IMR-90 (cell line): ENCODE results near the gene XPO6. TPM values are rescaled to one million over a fixed set of nuclear protein-coding genes. Genes with fewer than 3 reads are reported as not detected.

Experiments
- ATAC-seq: fragments of 200-7000 bp; cut with Tn5 transposase; 2 replicates; pipeline ENCODE4 v1.9.1; 2020; ENCODE audit warnings: low read depth, mild to moderate bottlenecking, moderate library complexity
- BruUV-seq: library from RNA; stranded (reverse); fragments of 400-500 nt; replicated peaks from 2 replicates; lab custom pipeline; 2021; lab: Mats Ljungman, UMichigan
- CTCF ChIA-PET: fragments of 300-600 bp; formaldehyde crosslinking; extraction: SDS; loops from one replicate; lab custom pipeline; 2021; ENCODE audit warnings: antibody characterized with exemption; lab: Yijun Ruan, JAX
- POLR2A ChIA-PET: fragments of 300-600 bp; sonication (Branson Sonifier 250); formaldehyde crosslinking; loops from one replicate; lab custom pipeline; 2022; ENCODE audit warnings: antibody characterized with exemption; ENCODE audit not compliant: unreplicated experiment; lab: Charles Lee
- DNase-seq: peaks from one replicate; pipeline ENCODE4 v3.0.0; 2013
- H2AFZ ChIP-seq: replicated peaks from 2 replicates; pipeline ENCODE3; 2013; ENCODE audit warnings: low read length, mild to moderate bottlenecking; ENCODE audit not compliant: poor library complexity
- H2AK5ac ChIP-seq: 2 replicates; pipeline ENCODE4 v1.6.1; 2013; ENCODE audit warnings: low read depth, low read length, inconsistent platforms
- H2AK9ac ChIP-seq: replicated peaks from 2 replicates; pipeline ENCODE3; 2013; ENCODE audit warnings: mild to moderate bottlenecking, low read depth, low read length, moderate library complexity; ENCODE audit not compliant: poor library complexity
- H2BK120ac ChIP-seq: 2 replicates; pipeline ENCODE4 v1.6.1; 2013; ENCODE audit warnings: low read depth, low read length, inconsistent platforms
- H2BK15ac ChIP-seq: 3 replicates; pipeline ENCODE4 v1.6.1; 2013; ENCODE audit warnings: low read depth, low read length, inconsistent platforms
- H2BK20ac ChIP-seq: 2 replicates; pipeline ENCODE4 v1.6.1; 2013; ENCODE audit warnings: low read depth, mild to moderate bottlenecking, inconsistent platforms, low read length, moderate library complexity
- H2BK5ac ChIP-seq: 2 replicates; pipeline ENCODE4 v1.6.1; 2013; ENCODE audit warnings: mild to moderate bottlenecking, low read depth, low read length, inconsistent platforms; ENCODE audit not compliant: poor library complexity, severe bottlenecking
- H3K14ac ChIP-seq: replicated peaks from 2 replicates; pipeline ENCODE4 v1.6.1; 2013; ENCODE audit warnings: low read depth, low read length, inconsistent platforms
- H3K18ac ChIP-seq: 2 replicates; pipeline ENCODE4 v1.6.1; 2013; ENCODE audit warnings: low read depth, low read length, control low read depth
- H3K23ac ChIP-seq: 2 replicates; pipeline ENCODE4 v1.6.1; 2013; ENCODE audit warnings: low read depth, low read length, inconsistent platforms
- H3K27ac ChIP-seq: 2 replicates; pipeline ENCODE4 v1.5.1; 2013; ENCODE audit warnings: mild to moderate bottlenecking, control low read depth, low read length; ENCODE audit not compliant: insufficient read depth
- H3K27me3 ChIP-seq: 2 replicates; pipeline ENCODE4 v1.6.1; 2013; ENCODE audit warnings: low read length; ENCODE audit not compliant: control insufficient read depth, insufficient read depth
- H3K36me3 ChIP-seq: 2 replicates; pipeline ENCODE4 v1.6.1; 2013; ENCODE audit warnings: low read length, mixed read lengths; ENCODE audit not compliant: control insufficient read depth, insufficient read depth
- H3K4ac ChIP-seq: 2 replicates; pipeline ENCODE4 v1.6.1; 2013; ENCODE audit warnings: low read depth, low read length, inconsistent platforms
- H3K4me1 ChIP-seq: 2 replicates; pipeline ENCODE4 v1.6.1; 2013; ENCODE audit warnings: low read length, mixed read lengths; ENCODE audit not compliant: control insufficient read depth, insufficient read depth
- H3K4me2 ChIP-seq: 2 replicates; pipeline ENCODE4 v1.6.1; 2013; ENCODE audit warnings: low read depth, mild to moderate bottlenecking, control low read depth, low read length, moderate library complexity
- H3K4me3 ChIP-seq: 2 replicates; pipeline ENCODE4 v1.5.1; 2013; ENCODE audit warnings: low read depth, mild to moderate bottlenecking, control low read depth, low read length, moderate library complexity; ENCODE audit not compliant: insufficient read depth
- H3K56ac ChIP-seq: 2 replicates; pipeline ENCODE4 v1.6.1; 2013; ENCODE audit warnings: low read length, inconsistent platforms; ENCODE audit not compliant: insufficient read depth; ENCODE audit errors: extremely low read depth
- H3K79me1 ChIP-seq, 2 experiments: 2 replicates each; pipeline ENCODE4 v1.6.1; 2013; ENCODE audit warnings: low read length in 2 of 2, inconsistent platforms in 1 of 2, low read depth in 1 of 2
- H3K9ac ChIP-seq: 2 replicates; pipeline ENCODE4 v1.6.1; 2013; ENCODE audit warnings: low read depth, low read length, control low read depth
- H3K9me1 ChIP-seq: 2 replicates; pipeline ENCODE4 v1.6.1; 2013; ENCODE audit warnings: low read length, inconsistent platforms; ENCODE audit not compliant: insufficient read depth
- H3K9me3 ChIP-seq: 2 replicates; pipeline ENCODE4 v1.6.1; 2013; ENCODE audit warnings: low read length; ENCODE audit not compliant: control insufficient read depth, insufficient read depth
- H4K20me1 ChIP-seq: 2 replicates; pipeline ENCODE4 v1.6.1; 2013; ENCODE audit warnings: low read length, inconsistent platforms; ENCODE audit not compliant: insufficient read depth
- H4K5ac ChIP-seq: 2 replicates; pipeline ENCODE4 v1.6.1; 2013; ENCODE audit warnings: mild to moderate bottlenecking, low read depth, low read length, control low read depth
- H4K8ac ChIP-seq, 2 experiments: 2 replicates each; pipeline ENCODE4 v1.6.1; 2013; ENCODE audit warnings: low read depth in 2 of 2, low read length in 2 of 2, control low read depth in 1 of 2, inconsistent platforms in 1 of 2
- H4K91ac ChIP-seq: 2 replicates; pipeline ENCODE4 v1.6.1; 2013; ENCODE audit warnings: low read depth, low read length, inconsistent platforms; ENCODE audit not compliant: insufficient read depth
- BHLHE40 ChIP-seq: fragments of 150-350 bp; IDR thresholded peaks from 2 replicates; pipeline ENCODE4 v1.6.1; 2016; ENCODE audit warnings: mild to moderate bottlenecking, low read depth, low read length
- CEBPB ChIP-seq: IDR thresholded peaks from 2 replicates; pipeline ENCODE4 v1.6.1; 2012; ENCODE audit warnings: low read depth, low read length, improper control_type of control experiment
- CHD1 ChIP-seq: IDR thresholded peaks from 2 replicates; pipeline ENCODE4 v1.6.1; 2012; ENCODE audit warnings: low read depth, low read length, improper control_type of control experiment
- FOS ChIP-seq: fragments of 150-350 bp; IDR thresholded peaks from 2 replicates; pipeline ENCODE4 v1.6.1; 2016; ENCODE audit warnings: low read depth, low read length
- MAFK ChIP-seq: IDR thresholded peaks from 2 replicates; pipeline ENCODE4 v1.6.1; 2012; ENCODE audit warnings: low read depth, low read length, improper control_type of control experiment
- MAZ ChIP-seq: IDR thresholded peaks from 2 replicates; pipeline ENCODE4 v1.6.1; 2012; ENCODE audit warnings: low read depth, mild to moderate bottlenecking, low read length, improper control_type of control experiment, moderate library complexity, borderline replicate concordance
- MXI1 ChIP-seq: IDR thresholded peaks from 2 replicates; pipeline ENCODE4 v1.6.1; 2012; ENCODE audit warnings: low read depth, mild to moderate bottlenecking, low read length, moderate library complexity, borderline replicate concordance
- NFE2L2 ChIP-seq: fragments of 150-350 bp; IDR thresholded peaks from 2 replicates; pipeline ENCODE4 v1.6.1; 2016; ENCODE audit warnings: low read depth, mild to moderate bottlenecking, low read length
- POLR2A ChIP-seq: IDR thresholded peaks from 2 replicates; pipeline ENCODE4 v1.6.1; 2012; ENCODE audit warnings: mild to moderate bottlenecking, low read depth, low read length
- RAD21 ChIP-seq: IDR thresholded peaks from 2 replicates; pipeline ENCODE4 v1.6.1; 2012; ENCODE audit warnings: low read length, improper control_type of control experiment
- RCOR1 ChIP-seq: IDR thresholded peaks from 2 replicates; pipeline ENCODE4 v1.6.1; 2012; ENCODE audit warnings: mild to moderate bottlenecking, low read length, improper control_type of control experiment; ENCODE audit not compliant: insufficient replicate concordance
- RFX5 ChIP-seq: IDR thresholded peaks from 2 replicates; pipeline ENCODE4 v1.8.0; 2012; ENCODE audit warnings: low read depth, mild to moderate bottlenecking, low read length, moderate library complexity
- SMC3 ChIP-seq: fragments of 150-350 bp; IDR thresholded peaks from 2 replicates; pipeline ENCODE4 v1.6.1; 2016; ENCODE audit warnings: low read depth, mild to moderate bottlenecking, antibody characterized with exemption, low read length, moderate library complexity
- WGBS, 2 experiments: methylation state at CpG; one replicate each; pipeline versions ENCODE4 v1.1.5 to v1.1.7; 2013; ENCODE audit warnings: missing lambda C conversion rate in 2 of 2; ENCODE audit not compliant: insufficient read length in 1 of 2; ENCODE audit errors: extremely low coverage in 2 of 2; 5-methylcytosine and 5-hydroxymethylcytosine counted together
- dilution Hi-C: fragments of 300-500 bp; cut with HindIII; formaldehyde crosslinking; loops from one replicate; pipeline ENCODE4 v1.14.3; 2018; ENCODE audit warnings: low sequenced_read_pairs; ENCODE audit not compliant: unreplicated experiment
- in situ Hi-C: fragments of 300-500 bp; cut with MboI; formaldehyde crosslinking; loops from 3 replicates; pipeline ENCODE4 v1.14.3; 2019; ENCODE audit warnings: low sequenced_read_pairs, inconsistent platforms, mixed read lengths
- intact Hi-C: fragments of 100-400 bp; cut with micrococcal nuclease; formaldehyde crosslinking; loops from 2 replicates; pipeline ENCODE4 v1.10.0; 2022
- polyA plus RNA-seq, 3 experiments: library from polyadenylated mRNA; depleted of rRNA; stranded (reverse); fragments of >200 nt; gene quantifications; 2 replicates each; pipeline ENCODE4 v1.2.3, GENCODE V29; 2012; ENCODE audit warnings: low replicate concordance in 1 of 3
- total RNA-seq: library from RNA; depleted of rRNA; stranded (reverse); fragments of >200 nt; gene quantifications from 2 replicates; pipeline ENCODE4 v1.2.3, GENCODE V29; 2012
- TF ChIP-seq, protein P1 (sequence below): fragments of 150-350 bp; IDR thresholded peaks from 2 replicates; pipeline ENCODE4 v1.6.1; 2017; ENCODE audit warnings: mild to moderate bottlenecking, antibody characterized with exemption, low read length, low read depth
- TF ChIP-seq, protein P2 (sequence below): fragments of 150-350 bp; IDR thresholded peaks from 2 replicates; pipeline ENCODE4 v1.6.1; 2016; ENCODE audit warnings: low read depth, mild to moderate bottlenecking, low read length, moderate library complexity, borderline replicate concordance
- TF ChIP-seq, protein P3 (sequence below): conservative IDR thresholded peaks from 2 replicates; pipeline ENCODE4 v1.5.1; 2012; ENCODE audit warnings: mild to moderate bottlenecking, low read depth, low read length, improper control_type of control experiment

The XPO6 gene
- total and polyA plus RNA-seq, 2 of the 4 experiments (the other 2 are of a cell fraction), result 108 to 184 TPM

DNA sequence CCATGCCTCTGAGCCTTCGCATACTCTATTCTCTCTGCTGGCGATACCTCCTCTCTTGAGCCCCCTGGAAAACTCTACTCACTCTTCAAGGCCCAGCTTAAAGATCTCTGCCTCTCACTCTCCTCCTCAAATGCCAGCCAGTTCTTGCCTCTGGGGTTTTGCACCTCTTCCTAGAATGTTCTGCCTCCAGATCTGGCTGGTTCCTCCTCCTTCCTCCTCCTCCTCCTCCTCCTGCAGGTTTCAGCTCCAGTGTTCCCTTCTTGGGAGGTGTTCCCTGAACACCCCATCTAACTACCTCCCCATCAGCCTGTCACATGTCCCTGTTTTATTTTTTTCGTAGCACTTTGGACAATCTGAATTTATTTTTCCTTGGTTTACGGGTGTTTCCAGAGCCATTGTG, 45.5 kb upstream of the XPO6 start:
- no peak overlapping the region for H3K18ac ChIP-seq
- no peaks in the 10 kb centered on the region for H4K20me1 ChIP-seq
- H3K9ac ChIP-seq, result no peak overlapping the region
- H2AFZ ChIP-seq, result no peak overlapping the region
- H4K8ac ChIP-seq, result no peak overlapping the region
- ATAC-seq, result no peak
- no peak overlapping the region for H2AK5ac ChIP-seq
- WGBS, 2 experiments, result 100% methylated on average over 2 of the region's 4 CpGs; no CpG with 5 or more reads in 1 of the 2 experiments
- in situ Hi-C loops (loop anchor here (10.0 kb wide), 1 partner anchor 58 kb away; no protein-coding TSS in a partner anchor), intact Hi-C loops (no loop called here), dilution Hi-C loops (no loop called here)
- H3K4me1 ChIP-seq, result no peaks in the 10 kb centered on the region
- no peak overlapping the region for H3K4me3 ChIP-seq
- no peaks in the 10 kb centered on the region for H3K9me1 ChIP-seq
- no peak overlapping the region for H4K91ac ChIP-seq
- no peak overlapping the region for H3K14ac ChIP-seq
- BruUV-seq, result no TSS peak
- no peak overlapping the region for H2BK15ac ChIP-seq
- no peak overlapping the region for H3K4ac ChIP-seq
- H2BK5ac ChIP-seq, result no peak overlapping the region
- H2BK120ac ChIP-seq, result no peak overlapping the region
- TF ChIP-seq SMC3, result no peak
- TF ChIP-seq, protein P1, sequence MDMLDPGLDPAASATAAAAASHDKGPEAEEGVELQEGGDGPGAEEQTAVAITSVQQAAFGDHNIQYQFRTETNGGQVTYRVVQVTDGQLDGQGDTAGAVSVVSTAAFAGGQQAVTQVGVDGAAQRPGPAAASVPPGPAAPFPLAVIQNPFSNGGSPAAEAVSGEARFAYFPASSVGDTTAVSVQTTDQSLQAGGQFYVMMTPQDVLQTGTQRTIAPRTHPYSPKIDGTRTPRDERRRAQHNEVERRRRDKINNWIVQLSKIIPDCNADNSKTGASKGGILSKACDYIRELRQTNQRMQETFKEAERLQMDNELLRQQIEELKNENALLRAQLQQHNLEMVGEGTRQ, result no peak
- TF ChIP-seq, protein P2, sequence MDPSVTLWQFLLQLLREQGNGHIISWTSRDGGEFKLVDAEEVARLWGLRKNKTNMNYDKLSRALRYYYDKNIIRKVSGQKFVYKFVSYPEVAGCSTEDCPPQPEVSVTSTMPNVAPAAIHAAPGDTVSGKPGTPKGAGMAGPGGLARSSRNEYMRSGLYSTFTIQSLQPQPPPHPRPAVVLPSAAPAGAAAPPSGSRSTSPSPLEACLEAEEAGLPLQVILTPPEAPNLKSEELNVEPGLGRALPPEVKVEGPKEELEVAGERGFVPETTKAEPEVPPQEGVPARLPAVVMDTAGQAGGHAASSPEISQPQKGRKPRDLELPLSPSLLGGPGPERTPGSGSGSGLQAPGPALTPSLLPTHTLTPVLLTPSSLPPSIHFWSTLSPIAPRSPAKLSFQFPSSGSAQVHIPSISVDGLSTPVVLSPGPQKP, result no peak
- no peak for TF ChIP-seq RFX5
- TF ChIP-seq NFE2L2, result no peak
- TF ChIP-seq BHLHE40, result no peak
- no peak for TF ChIP-seq CHD1
- no peak for TF ChIP-seq MAZ
- TF ChIP-seq RCOR1, result no peak
- TF ChIP-seq RAD21, result no peak
- TF ChIP-seq, protein P3, sequence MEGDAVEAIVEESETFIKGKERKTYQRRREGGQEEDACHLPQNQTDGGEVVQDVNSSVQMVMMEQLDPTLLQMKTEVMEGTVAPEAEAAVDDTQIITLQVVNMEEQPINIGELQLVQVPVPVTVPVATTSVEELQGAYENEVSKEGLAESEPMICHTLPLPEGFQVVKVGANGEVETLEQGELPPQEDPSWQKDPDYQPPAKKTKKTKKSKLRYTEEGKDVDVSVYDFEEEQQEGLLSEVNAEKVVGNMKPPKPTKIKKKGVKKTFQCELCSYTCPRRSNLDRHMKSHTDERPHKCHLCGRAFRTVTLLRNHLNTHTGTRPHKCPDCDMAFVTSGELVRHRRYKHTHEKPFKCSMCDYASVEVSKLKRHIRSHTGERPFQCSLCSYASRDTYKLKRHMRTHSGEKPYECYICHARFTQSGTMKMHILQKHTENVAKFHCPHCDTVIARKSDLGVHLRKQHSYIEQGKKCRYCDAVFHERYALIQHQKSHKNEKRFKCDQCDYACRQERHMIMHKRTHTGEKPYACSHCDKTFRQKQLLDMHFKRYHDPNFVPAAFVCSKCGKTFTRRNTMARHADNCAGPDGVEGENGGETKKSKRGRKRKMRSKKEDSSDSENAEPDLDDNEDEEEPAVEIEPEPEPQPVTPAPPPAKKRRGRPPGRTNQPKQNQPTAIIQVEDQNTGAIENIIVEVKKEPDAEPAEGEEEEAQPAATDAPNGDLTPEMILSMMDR, result no peak
- no peak for TF ChIP-seq CEBPB
- no peak for TF ChIP-seq POLR2A
- TF ChIP-seq MXI1, result no peak
- TF ChIP-seq FOS, result no peak
- TF ChIP-seq MAFK, result no peak
- ChIA-PET POLR2A (no interaction called here), CTCF (interaction anchor here (1.1 kb wide), 1 partner anchor 12 kb away, joined by 3 read pairs; no protein-coding TSS in a partner anchor)
- H3K56ac ChIP-seq, result no peak overlapping the region
- peaks cover 48% of the 10 kb centered on the region for H3K27me3 ChIP-seq
- no peak overlapping the region for H3K27ac ChIP-seq
- no peaks in the 10 kb centered on the region for H3K79me1 ChIP-seq
- H3K4me2 ChIP-seq, result no peak overlapping the region
- no peak overlapping the region for H2AK9ac ChIP-seq
- no peak overlapping the region for H3K23ac ChIP-seq
- no peak overlapping the region for H2BK20ac ChIP-seq
- H3K36me3 ChIP-seq, result no peaks in the 10 kb centered on the region
- no peak for DNase-seq
- H3K9me3 ChIP-seq, result 0 out of 2 replicates have a peak, but pooled peaks cover 3% of the 10 kb centered on the region
- H4K5ac ChIP-seq, result no peak overlapping the region
